Astrocyte of the cerebellum (primary cell): Measurements from ENCODE around the gene LIMK2.

ENCODE experiments used
- DNase-seq: peaks from one replicate; pipeline ENCODE4 v3.0.0-alpha.2; 2011; ENCODE audit warnings: low read depth
- H3K4me3 ChIP-seq: 2 replicates; pipeline ENCODE4 v1.5.1; 2011; ENCODE audit warnings: mild to moderate bottlenecking, low read depth, low read length, moderate library complexity
- in situ Hi-C: cut with HindIII; loops from 2 replicates; pipeline ENCODE4 v1.10.0; 2017; ENCODE audit warnings: low sequenced_read_pairs
- TF ChIP-seq, protein P1 (sequence below): IDR thresholded peaks from 2 replicates; pipeline ENCODE4 v1.5.1; 2012; ENCODE audit warnings: low read length, low read depth, moderate library complexity, mild to moderate bottlenecking; ENCODE audit errors: missing control alignments

Gene LIMK2

DNA sequence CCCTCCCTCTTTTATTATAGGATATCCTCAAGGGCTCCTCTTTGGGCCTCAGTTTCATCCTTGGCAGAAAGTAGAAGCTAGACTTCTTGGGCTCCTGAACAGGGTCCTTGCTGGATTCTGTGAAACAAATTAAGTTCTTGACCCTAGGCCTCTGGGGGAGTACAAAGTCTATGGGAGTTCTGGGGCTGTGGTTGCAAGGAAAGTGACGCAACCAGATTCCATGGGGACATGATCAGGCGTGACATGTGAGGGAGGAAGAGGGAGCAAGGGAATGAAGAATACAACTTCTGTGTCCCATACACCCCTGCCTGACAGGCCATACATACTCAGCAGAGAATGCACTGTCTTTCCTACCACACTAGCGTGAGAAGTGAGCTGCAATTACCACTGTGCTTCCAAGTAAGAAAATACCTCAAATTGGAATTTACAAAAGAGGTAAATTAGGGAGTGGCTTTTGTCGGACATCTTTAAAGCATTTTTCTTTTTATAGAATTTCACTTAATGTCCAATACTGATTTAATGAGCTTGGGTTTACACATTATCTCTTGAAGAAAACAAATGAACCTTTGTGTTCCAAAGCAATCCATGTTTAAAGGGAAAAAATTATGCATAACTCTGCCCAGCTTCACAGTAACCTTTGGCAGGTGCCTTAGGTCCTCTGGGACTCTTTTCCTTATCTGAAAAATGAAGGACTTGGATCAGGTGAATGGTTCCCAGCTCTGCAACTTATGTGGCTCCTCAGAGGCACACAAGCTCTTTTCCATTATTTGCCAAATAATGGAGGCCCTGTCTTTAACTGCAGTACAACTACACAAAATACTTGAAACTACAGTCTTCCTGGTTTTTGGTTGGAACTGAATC, 38.9 kb downstream of the LIMK2 start:
- in situ Hi-C loops = no loop called here
- H3K4me3 ChIP-seq = peak overlapping the region; percentile 66
- no peak for DNase-seq
- TF ChIP-seq, protein P1, sequence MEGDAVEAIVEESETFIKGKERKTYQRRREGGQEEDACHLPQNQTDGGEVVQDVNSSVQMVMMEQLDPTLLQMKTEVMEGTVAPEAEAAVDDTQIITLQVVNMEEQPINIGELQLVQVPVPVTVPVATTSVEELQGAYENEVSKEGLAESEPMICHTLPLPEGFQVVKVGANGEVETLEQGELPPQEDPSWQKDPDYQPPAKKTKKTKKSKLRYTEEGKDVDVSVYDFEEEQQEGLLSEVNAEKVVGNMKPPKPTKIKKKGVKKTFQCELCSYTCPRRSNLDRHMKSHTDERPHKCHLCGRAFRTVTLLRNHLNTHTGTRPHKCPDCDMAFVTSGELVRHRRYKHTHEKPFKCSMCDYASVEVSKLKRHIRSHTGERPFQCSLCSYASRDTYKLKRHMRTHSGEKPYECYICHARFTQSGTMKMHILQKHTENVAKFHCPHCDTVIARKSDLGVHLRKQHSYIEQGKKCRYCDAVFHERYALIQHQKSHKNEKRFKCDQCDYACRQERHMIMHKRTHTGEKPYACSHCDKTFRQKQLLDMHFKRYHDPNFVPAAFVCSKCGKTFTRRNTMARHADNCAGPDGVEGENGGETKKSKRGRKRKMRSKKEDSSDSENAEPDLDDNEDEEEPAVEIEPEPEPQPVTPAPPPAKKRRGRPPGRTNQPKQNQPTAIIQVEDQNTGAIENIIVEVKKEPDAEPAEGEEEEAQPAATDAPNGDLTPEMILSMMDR = no peak

DNA sequence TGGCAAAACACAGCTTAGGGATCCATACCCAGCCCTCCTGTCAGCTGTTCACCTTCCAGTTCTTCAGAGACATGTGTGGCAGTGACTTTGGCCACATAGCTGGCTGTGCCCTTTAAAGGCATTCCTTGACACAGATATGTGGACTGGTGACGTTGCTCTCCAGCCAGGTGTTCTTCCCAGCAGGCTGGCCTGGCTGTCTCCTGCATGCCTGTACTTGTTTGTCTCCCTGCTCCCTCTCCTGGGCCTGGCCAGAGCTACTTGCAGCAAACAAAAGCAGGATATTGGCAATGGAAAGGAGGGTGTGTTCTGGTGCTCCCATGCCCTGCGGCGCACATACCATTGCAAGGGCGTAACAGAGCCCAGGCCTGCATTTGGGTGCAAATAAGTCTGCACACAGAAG, 41.9 kb downstream of the LIMK2 start:
- no peak for DNase-seq
- no peak overlapping the region for H3K4me3 ChIP-seq

DNA sequence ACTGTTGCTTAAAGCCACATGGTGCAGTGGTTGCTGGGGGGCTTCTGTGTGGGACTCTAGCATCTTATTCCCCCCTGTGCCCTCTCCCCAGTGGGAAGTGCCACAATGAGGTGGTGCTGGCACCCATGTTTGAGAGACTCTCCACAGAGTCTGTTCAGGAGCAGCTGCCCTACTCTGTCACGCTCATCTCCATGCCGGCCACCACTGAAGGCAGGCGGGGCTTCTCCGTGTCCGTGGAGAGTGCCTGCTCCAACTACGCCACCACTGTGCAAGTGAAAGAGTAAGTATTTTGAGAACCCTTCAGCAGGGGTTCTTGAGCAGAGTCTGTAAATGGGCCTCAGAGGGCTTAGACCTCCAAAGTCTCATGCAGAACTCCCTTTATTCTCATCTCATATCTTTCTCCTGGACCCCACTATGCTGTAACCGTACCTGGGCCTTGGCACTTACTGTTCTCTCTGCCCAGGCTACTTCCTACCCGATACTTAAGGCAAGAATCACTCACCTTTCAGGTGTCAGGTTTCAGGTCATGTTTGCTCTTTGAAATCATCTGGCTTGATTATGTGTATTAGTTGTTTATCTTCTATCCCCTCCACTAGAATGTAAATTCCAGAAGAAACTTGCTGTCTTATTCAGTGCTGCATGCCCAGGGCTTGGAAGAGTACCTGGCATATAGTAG, 47.8 kb downstream of the LIMK2 start:
- no peak for DNase-seq
- TF ChIP-seq, protein P1 = no peak
- no peak overlapping the region for H3K4me3 ChIP-seq
- in situ Hi-C loops = no loop called here

More for the DNA sequence above, 41.9 kb downstream of the LIMK2 start:
- in situ Hi-C loops = no loop called here
- TF ChIP-seq, protein P1 = no peak

DNA sequence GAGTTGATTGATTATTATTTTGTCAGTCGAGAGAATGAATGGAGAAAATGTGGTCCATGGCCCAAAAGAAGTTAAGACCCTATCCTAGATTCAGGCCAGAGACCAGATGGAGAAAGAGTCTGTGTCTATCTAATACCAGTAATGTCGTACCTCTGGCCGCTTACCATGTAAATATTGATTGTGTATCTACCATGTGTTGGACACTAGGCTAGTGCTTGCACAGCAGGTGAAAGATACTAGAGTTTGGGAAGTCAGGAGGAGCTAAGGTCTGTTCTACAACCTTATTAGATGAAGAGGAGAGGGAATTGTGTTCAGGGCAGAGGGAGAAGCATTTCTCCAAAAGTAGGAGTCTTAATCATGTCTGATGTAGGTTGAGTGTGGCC, 48.4 kb downstream of the LIMK2 start:
- TF ChIP-seq, protein P1 = no peak
- DNase-seq = no peak
- in situ Hi-C loops = no loop called here
- no peak overlapping the region for H3K4me3 ChIP-seq

DNA sequence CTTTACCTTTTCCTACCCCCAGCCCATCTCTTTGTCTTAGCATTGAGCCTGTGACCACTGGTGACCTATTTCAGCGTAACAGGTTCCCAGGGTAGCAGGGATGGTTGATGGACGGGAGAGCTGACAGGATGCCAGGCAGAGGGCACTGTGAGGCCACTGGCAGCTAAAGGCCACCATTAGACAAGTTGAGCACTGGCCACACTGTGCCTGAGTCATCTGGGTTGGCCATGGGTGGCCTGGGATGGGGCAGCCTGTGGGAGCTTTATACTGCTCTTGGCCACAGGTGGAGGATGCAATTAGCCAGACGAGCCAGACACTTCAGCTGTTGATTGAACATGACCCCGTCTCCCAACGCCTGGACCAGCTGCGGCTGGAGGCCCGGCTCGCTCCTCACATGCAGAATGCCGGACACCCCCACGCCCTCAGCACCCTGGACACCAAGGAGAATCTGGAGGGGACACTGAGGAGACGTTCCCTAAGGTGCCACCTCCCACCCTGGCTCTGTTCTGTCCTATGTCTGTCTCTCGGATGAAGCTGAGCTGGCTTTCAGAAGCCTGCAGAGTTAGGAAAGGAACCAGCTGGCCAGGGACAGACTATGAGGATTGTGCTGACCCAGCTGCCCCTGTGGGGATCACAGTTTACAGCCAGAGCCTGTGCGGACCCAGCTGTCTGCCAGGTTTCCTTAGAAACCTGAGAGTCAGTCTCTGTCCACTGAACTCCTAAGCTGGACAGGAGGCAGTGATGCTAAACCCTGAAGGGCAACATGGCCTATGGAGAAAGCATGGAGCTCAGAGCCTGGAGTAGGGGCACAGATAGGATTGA, 50.4 kb downstream of the LIMK2 start:
- in situ Hi-C loops = no loop called here
- TF ChIP-seq, protein P1 = no peak
- DNase-seq = no peak
- H3K4me3 ChIP-seq = no peak overlapping the region

DNA sequence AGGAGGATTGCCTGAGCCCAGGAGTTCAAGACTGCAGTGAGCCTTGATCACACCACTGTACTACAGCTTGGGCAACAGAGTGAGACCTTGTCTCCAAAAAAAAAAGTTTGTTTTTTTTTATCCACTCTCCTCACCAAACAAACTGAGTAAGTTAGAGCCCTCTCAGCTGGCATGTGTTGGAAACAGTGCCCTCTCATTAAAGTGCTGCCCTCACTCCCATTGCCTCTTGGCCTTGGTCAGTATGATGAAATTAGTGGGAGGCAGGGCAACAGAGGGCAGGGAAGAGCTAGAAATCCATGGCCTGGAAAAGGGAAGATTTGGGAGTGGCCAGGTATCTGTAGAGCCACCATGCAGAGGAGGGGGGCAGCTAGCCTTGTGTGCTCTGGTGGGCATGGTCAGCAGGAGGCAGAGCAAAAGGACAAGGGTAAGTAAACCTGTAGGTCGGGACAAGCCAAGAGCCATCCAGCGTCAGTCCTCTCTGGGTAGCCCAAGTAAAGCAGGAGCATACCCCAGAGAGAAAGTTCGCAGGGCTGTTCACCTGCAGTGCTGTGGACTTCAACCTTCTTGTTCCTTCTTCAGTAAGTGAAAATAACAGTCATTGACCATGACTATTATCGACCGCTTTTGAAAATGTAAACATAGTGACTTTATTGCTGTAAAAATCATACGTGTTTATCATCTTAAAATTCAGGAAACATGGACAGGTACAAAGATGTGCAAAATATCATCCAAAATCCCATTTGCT, 52.0 kb downstream of the LIMK2 start:
- no peak overlapping the region for H3K4me3 ChIP-seq
- in situ Hi-C loops = no loop called here
- TF ChIP-seq, protein P1 = no peak
- no peak for DNase-seq
